Endothelial cell (in vitro differentiated cells): Measurements from ENCODE around the gene FLOT1. TPM values are rescaled to one million over a fixed set of nuclear protein-coding genes. Genes with fewer than 3 reads are reported as not detected.

Source experiments
- DNase-seq: peaks from one replicate; pipeline ENCODE4 v3.0.0; 2021; ENCODE audit warnings: low spot score
- H3K27ac Mint-ChIP-seq: one replicate; pipeline ENCODE4 v1.8.0; 2021; ENCODE audit warnings: mixed read lengths, inconsistent platforms; ENCODE audit not compliant: unreplicated experiment
- H3K27me3 Mint-ChIP-seq: one replicate; pipeline ENCODE4 v1.8.0; 2021; ENCODE audit warnings: mild to moderate bottlenecking, moderate library complexity, mixed read lengths, inconsistent platforms; ENCODE audit not compliant: unreplicated experiment
- H3K36me3 Mint-ChIP-seq: one replicate; pipeline ENCODE4 v1.8.0; 2021; ENCODE audit warnings: mild to moderate bottlenecking, low read depth, mixed read lengths, inconsistent platforms; ENCODE audit not compliant: unreplicated experiment
- H3K4me1 Mint-ChIP-seq: one replicate; pipeline ENCODE4 v1.8.0; 2021; ENCODE audit warnings: mild to moderate bottlenecking, mixed read lengths, inconsistent platforms; ENCODE audit not compliant: unreplicated experiment
- H3K4me3 Mint-ChIP-seq: one replicate; pipeline ENCODE4 v1.8.0; 2021; ENCODE audit warnings: mild to moderate bottlenecking, mixed read lengths, inconsistent platforms; ENCODE audit not compliant: unreplicated experiment
- H3K9me3 Mint-ChIP-seq: one replicate; pipeline ENCODE4 v1.8.0; 2021; ENCODE audit warnings: mixed read lengths, inconsistent platforms; ENCODE audit not compliant: unreplicated experiment
- total RNA-seq: library from RNA; stranded (reverse); fragmentation: NEBNext Ultra II Directional; extraction: Animal tissue kit (Norgen Biotek cat#: 25700); gene quantifications from one replicate; pipeline ENCODE4 v1.2.1, GENCODE V29; 2021; ENCODE audit not compliant: unreplicated experiment
- TF ChIP-seq, protein P1 (sequence below): fragments of 200-600 bp; sonication (generic); IDR thresholded peaks from one replicate; pipeline ENCODE4 v1.5.0; 2021; ENCODE audit warnings: antibody characterized with exemption; ENCODE audit not compliant: unreplicated experiment

Gene FLOT1
- total RNA-seq, 1 donor from 2014 or later, result 136 TPM

GRCh38 chr6:30763155-30763617 is 20.7 kb upstream of the FLOT1 start:
- no peak for DNase-seq
- TF ChIP-seq, protein P1, sequence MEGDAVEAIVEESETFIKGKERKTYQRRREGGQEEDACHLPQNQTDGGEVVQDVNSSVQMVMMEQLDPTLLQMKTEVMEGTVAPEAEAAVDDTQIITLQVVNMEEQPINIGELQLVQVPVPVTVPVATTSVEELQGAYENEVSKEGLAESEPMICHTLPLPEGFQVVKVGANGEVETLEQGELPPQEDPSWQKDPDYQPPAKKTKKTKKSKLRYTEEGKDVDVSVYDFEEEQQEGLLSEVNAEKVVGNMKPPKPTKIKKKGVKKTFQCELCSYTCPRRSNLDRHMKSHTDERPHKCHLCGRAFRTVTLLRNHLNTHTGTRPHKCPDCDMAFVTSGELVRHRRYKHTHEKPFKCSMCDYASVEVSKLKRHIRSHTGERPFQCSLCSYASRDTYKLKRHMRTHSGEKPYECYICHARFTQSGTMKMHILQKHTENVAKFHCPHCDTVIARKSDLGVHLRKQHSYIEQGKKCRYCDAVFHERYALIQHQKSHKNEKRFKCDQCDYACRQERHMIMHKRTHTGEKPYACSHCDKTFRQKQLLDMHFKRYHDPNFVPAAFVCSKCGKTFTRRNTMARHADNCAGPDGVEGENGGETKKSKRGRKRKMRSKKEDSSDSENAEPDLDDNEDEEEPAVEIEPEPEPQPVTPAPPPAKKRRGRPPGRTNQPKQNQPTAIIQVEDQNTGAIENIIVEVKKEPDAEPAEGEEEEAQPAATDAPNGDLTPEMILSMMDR, result no peak
- no peaks in the 10 kb centered on the region for H3K9me3 Mint-ChIP-seq
- H3K27ac Mint-ChIP-seq, result peak overlapping the region; percentile 42
- peaks cover 10% of the 10 kb centered on the region for H3K27me3 Mint-ChIP-seq
- no peaks in the 10 kb centered on the region for H3K36me3 Mint-ChIP-seq
- H3K4me1 Mint-ChIP-seq, result peaks cover 25% of the 10 kb centered on the region
- H3K4me3 Mint-ChIP-seq, result no peak overlapping the region

GRCh38 chr6:30761791-30762429 is 19.4 kb upstream of the FLOT1 start:
- DNase-seq, result no peak
- H3K4me3 Mint-ChIP-seq, result no peak overlapping the region
- peaks cover 6% of the 10 kb centered on the region for H3K27me3 Mint-ChIP-seq
- no peak overlapping the region for H3K27ac Mint-ChIP-seq
- H3K9me3 Mint-ChIP-seq, result no peaks in the 10 kb centered on the region
- peaks cover 26% of the 10 kb centered on the region for H3K4me1 Mint-ChIP-seq
- no peaks in the 10 kb centered on the region for H3K36me3 Mint-ChIP-seq
- TF ChIP-seq, protein P1, result no peak

DNA sequence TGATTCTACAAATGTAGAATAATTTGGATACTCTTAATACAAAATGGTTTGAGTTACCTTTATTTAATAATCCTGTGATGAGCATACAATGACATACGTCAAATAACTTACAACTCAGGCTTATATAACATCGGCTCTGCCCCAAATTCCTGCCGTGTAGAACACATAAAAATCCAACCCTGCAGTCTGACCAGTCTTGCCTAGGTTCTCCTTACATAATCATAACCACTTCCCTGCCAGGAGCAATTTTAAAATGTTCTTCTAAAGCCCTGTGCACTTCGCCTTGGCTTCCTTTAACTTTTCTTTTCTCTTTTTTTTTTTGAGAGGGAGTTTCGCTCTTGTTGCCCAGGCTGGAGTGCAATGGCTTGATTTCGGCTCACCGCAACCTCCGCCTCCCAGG is 18.1 kb upstream of the FLOT1 start:
- peaks cover 25% of the 10 kb centered on the region for H3K4me1 Mint-ChIP-seq

GRCh38 chr6:30759575-30760239 is 17.2 kb upstream of the FLOT1 start:
- no peaks in the 10 kb centered on the region for H3K9me3 Mint-ChIP-seq
- peaks cover 3% of the 10 kb centered on the region for H3K27me3 Mint-ChIP-seq
- TF ChIP-seq, protein P1, result no peak
- peak overlapping the region; percentile 56 for H3K4me3 Mint-ChIP-seq
- peak overlapping the region; percentile 64 for H3K27ac Mint-ChIP-seq
- H3K36me3 Mint-ChIP-seq, result no peaks in the 10 kb centered on the region
- DNase-seq, result no peak
- peaks cover 19% of the 10 kb centered on the region for H3K4me1 Mint-ChIP-seq

More for the DNA sequence above, 18.1 kb upstream of the FLOT1 start:
- H3K4me3 Mint-ChIP-seq, result no peak overlapping the region
- no peaks in the 10 kb centered on the region for H3K36me3 Mint-ChIP-seq
- peaks cover 3% of the 10 kb centered on the region for H3K27me3 Mint-ChIP-seq
- H3K27ac Mint-ChIP-seq, result no peak overlapping the region
- TF ChIP-seq, protein P1, result no peak
- DNase-seq, result no peak
- H3K9me3 Mint-ChIP-seq, result no peaks in the 10 kb centered on the region
